ENCODE results near the gene PCCA. TPM values are rescaled to one million over a fixed set of nuclear protein-coding genes. Genes with fewer than 3 reads are reported as not detected.

Gene PCCA
- polyA plus RNA-seq, 1 of the 3 experiments (the other 2 are of a cell fraction) = 7.3 TPM

DNA sequence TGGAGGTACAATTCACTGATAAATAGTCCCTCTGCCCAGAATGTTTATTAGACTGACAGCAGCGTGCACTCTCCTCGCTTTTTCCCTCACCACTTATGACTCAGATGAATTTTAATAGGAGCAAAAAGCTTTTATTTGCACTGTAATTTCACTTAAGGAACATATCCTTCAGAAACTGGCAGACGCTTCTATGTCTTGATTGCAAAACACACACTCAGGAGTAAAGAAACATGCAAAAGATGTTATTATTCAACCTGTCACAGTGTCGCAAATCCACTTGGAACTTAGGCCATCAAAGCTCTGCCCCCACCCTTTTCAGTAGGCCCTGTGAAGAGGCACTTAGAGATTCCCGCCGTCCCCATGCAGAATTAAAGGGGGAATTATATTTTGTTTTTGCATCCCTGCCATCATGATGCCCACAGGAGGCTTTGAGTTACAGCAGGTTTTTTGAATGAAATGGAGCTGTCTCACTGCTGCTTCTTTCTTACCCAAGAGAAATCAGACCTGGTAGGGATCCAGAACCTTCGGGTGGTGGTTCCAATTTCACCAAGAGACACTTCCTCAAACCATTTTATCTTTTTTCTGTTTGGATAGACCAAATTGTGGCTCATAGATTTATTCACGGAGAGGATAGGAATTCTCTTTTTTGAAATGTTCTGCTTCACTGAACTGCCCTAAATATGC lies 425.2 kb downstream of the PCCA start:
- ChIA-PET CTCF (interaction anchor here (0.7 to 9.2 kb wide), 36 partner anchors 8 to 856 kb away, joined by 3 to 107 read pairs (median 4); partner anchors contain the start of gene ZIC2), POLR2A (no interaction called here)
- Histone ChIP-seq H3K9me3 (no peaks in the 10 kb centered on the region), H3K27me3 (ENCODE audit: insufficient read depth) (no peaks in the 10 kb centered on the region), H3K9ac (no peak overlapping the region), H4K20me1 (ENCODE audit: insufficient read depth) (no peaks in the 10 kb centered on the region), H3K4me3 (ENCODE audit: low read depth in 2 of 2, low read length in 1 of 2) (no peak overlapping the region), H3F3A (replicated peaks; ENCODE audit: insufficient read depth) (no peaks in the 10 kb centered on the region), H3K36me3 (replicated peaks in 1 of 2; ENCODE audit: control insufficient read depth in 1 of 2, insufficient read depth in 2 of 2, low read length in 1 of 2) (peaks cover 2 to 5% of the 10 kb centered on the region in 2 experiments), H3K9me2 (no peaks in the 10 kb centered on the region), H3K79me2 (ENCODE audit: insufficient read depth) (no peaks in the 10 kb centered on the region), H2AFZ (ENCODE audit: low read depth) (no peak overlapping the region), H3K4me1 (ENCODE audit: control insufficient read depth in 1 of 2, insufficient read depth in 2 of 2, low read depth in 1 of 2, low read length in 1 of 2) (peaks cover 14 to 17% of the 10 kb centered on the region in 2 experiments; a peak in 3 of 4 replicates), H3K27ac (ENCODE audit: low read depth in 2 of 2, low read length in 1 of 2) (no peak overlapping the region), H3K4me2 (no peak overlapping the region)
- 81% methylated on average over 8 of the region's 8 CpGs for WGBS (ENCODE audit: low lambda C conversion rate)
- TF ChIP-seq FOXM1 (IDR thresholded peaks at IDR 0.05; ENCODE audit: low read depth) = no peak
- no peak for TF ChIP-seq NRF1 (IDR thresholded peaks at IDR 0.05; ENCODE audit: low read depth, low read length)
- no peak for TF ChIP-seq GABPA (IDR thresholded peaks at IDR 0.05; ENCODE audit: low read depth)
- no peak for TF ChIP-seq ELF1 (IDR thresholded peaks at IDR 0.05)
- TF ChIP-seq PBX3 (IDR thresholded peaks at IDR 0.05) = no peak
- TF ChIP-seq RFX5 (IDR thresholded peaks at IDR 0.05; ENCODE audit: low read length) = no peak
- TF ChIP-seq NFIC (IDR thresholded peaks at IDR 0.05; ENCODE audit: borderline replicate concordance) = no peak
- TF ChIP-seq MXI1 (IDR thresholded peaks at IDR 0.05; ENCODE audit: low read depth, low read length) = no peak
- TF ChIP-seq RCOR1 (IDR thresholded peaks at IDR 0.05; ENCODE audit: low read length) = no peak
- TF ChIP-seq, protein P1, sequence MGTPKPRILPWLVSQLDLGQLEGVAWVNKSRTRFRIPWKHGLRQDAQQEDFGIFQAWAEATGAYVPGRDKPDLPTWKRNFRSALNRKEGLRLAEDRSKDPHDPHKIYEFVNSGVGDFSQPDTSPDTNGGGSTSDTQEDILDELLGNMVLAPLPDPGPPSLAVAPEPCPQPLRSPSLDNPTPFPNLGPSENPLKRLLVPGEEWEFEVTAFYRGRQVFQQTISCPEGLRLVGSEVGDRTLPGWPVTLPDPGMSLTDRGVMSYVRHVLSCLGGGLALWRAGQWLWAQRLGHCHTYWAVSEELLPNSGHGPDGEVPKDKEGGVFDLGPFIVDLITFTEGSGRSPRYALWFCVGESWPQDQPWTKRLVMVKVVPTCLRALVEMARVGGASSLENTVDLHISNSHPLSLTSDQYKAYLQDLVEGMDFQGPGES (IDR thresholded peaks at IDR 0.05; ENCODE audit: low read depth, low read length) = no peak
- no peak for TF ChIP-seq SIN3A (IDR thresholded peaks at IDR 0.05; ENCODE audit: borderline replicate concordance, low read depth, low read length)
- no peak for DNase-seq

GRCh38 chr13:100514788-100515409 lies 426.0 kb downstream of the PCCA start:
- H3K79me2 ChIP-seq (ENCODE audit: insufficient read depth) = no peaks in the 10 kb centered on the region
- H3K4me1 ChIP-seq (ENCODE audit: control insufficient read depth in 1 of 2, insufficient read depth in 2 of 2, low read depth in 1 of 2, low read length in 1 of 2) = peaks cover 14 to 19% of the 10 kb centered on the region in 2 experiments; a peak in 3 of 4 replicates
- 10% methylated on average over 5 of the region's 5 CpGs for WGBS (ENCODE audit: low lambda C conversion rate)
- H3K9me2 ChIP-seq = no peaks in the 10 kb centered on the region
- POLR2A ChIA-PET = no interaction called here
- CTCF ChIA-PET = interaction anchor here (0.5 to 9.2 kb wide), 41 partner anchors 7 to 857 kb away, joined by 3 to 107 read pairs (median 4); partner anchors contain the start of gene ZIC2
- no peak overlapping the region for H2AFZ ChIP-seq (ENCODE audit: low read depth)
- no peaks in the 10 kb centered on the region for H3K27me3 ChIP-seq (ENCODE audit: insufficient read depth)
- no peak overlapping the region for H3K27ac ChIP-seq (ENCODE audit: low read depth in 2 of 2, low read length in 1 of 2)
- peaks cover 2 to 5% of the 10 kb centered on the region in 2 experiments for H3K36me3 ChIP-seq (replicated peaks in 1 of 2; ENCODE audit: control insufficient read depth in 1 of 2, insufficient read depth in 2 of 2, low read length in 1 of 2)
- H3K9ac ChIP-seq = no peak overlapping the region
- H3K9me3 ChIP-seq = no peaks in the 10 kb centered on the region
- DNase-seq = peak; percentile 92
- peak; percentile 84 for TF ChIP-seq SMC3 (IDR thresholded peaks at IDR 0.05; ENCODE audit: low read depth, low read length)
- TF ChIP-seq POLR2AphosphoS5 (IDR thresholded peaks at IDR 0.05; ENCODE audit: low read depth, low read length) = no peak
- no peak for TF ChIP-seq NRF1 (IDR thresholded peaks at IDR 0.05; ENCODE audit: low read depth, low read length)
- TF ChIP-seq, protein P2, sequence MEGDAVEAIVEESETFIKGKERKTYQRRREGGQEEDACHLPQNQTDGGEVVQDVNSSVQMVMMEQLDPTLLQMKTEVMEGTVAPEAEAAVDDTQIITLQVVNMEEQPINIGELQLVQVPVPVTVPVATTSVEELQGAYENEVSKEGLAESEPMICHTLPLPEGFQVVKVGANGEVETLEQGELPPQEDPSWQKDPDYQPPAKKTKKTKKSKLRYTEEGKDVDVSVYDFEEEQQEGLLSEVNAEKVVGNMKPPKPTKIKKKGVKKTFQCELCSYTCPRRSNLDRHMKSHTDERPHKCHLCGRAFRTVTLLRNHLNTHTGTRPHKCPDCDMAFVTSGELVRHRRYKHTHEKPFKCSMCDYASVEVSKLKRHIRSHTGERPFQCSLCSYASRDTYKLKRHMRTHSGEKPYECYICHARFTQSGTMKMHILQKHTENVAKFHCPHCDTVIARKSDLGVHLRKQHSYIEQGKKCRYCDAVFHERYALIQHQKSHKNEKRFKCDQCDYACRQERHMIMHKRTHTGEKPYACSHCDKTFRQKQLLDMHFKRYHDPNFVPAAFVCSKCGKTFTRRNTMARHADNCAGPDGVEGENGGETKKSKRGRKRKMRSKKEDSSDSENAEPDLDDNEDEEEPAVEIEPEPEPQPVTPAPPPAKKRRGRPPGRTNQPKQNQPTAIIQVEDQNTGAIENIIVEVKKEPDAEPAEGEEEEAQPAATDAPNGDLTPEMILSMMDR (IDR thresholded peaks at IDR 0.05) = peak; percentile 99
- TF ChIP-seq RAD21 (IDR thresholded peaks at IDR 0.05; ENCODE audit: low read length) = peak; percentile 99
- no peak overlapping the region for H3K4me2 ChIP-seq
- no peak overlapping the region; a peak in 1 of 4 replicates for H3K4me3 ChIP-seq (ENCODE audit: low read depth in 2 of 2, low read length in 1 of 2)
- no peaks in the 10 kb centered on the region for H3F3A ChIP-seq (replicated peaks; ENCODE audit: insufficient read depth)
- no peaks in the 10 kb centered on the region for H4K20me1 ChIP-seq (ENCODE audit: insufficient read depth)
